ENCODE measurements around the gene TOMM22.

Gene TOMM22

DNA sequence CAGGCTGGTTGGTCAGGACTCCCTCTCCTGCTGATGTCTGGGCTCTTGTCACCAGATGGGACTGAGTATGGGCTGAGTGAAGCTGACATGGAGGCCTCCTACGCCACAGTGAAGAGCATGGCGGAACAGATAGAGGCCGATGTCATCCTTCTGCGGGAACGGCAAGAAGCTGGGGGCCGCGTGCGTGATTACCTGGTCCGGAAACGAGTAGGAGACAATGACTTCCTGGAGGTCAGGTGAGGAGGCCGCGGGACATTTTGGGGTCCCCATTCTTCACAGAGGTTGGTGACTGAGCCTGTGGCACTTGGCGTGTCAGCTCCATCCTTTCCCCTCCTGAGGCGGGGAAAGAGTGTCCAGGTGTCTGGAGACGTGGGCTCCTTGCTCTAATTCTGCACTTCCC is 34.1 kb downstream of the TOMM22 start:
- no peak for FAIRE-seq

GRCh38 chr22:38716271-38716670 is 34.5 kb downstream of the TOMM22 start:
- FAIRE-seq: no peak

DNA sequence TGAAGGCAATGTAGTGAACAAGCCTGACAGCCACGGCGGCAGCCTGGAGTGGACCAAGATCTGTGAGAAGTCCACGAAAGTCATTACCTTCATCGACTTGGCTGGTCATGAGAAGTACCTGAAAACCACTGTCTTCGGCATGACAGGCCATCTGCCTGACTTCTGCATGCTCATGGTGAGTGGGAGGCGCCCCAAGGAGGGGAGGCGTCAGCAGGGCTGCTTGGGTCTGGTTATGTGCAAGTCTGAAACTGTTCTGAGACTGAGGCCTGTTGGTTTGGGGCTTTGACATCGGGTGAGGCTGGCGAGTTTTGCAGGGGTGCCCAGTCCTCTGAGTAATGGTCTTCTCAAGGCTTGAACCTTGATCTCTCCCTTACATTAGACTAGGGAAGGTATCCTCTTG is 35.1 kb downstream of the TOMM22 start:
- FAIRE-seq: no peak

GRCh38 chr22:38717244-38717643 is 35.5 kb downstream of the TOMM22 start:
- no peak for FAIRE-seq

DNA sequence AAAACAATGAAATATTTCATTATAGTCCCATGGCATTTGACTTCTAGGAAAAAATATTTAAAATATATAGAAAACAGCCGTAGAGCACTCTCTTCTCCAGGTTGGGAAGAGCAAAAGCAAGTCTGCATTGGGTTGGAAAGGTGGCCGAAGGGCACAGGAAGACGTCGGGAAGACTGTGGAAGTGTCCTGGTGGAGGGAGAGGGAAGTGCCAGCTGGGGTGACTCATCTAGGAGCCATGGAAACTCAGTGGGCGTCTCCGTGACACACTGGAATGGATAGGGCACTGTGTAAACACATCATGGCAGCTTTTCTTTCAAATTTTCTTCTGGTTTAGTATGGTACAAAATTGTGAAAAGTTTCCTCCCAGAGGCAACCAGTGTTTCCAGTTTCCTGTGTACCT is 36.7 kb downstream of the TOMM22 start:
- FAIRE-seq: no peak

GRCh38 chr22:38719196-38719595 is 37.4 kb downstream of the TOMM22 start:
- no peak for FAIRE-seq

- no peak for FAIRE-seq
These were observed 38.6 kb downstream of the TOMM22 start for GRCh38 chr22:38720350-38720749.

- FAIRE-seq: no peak
These were observed 39.8 kb downstream of the TOMM22 start for GRCh38 chr22:38721551-38721950.

GRCh38 chr22:38724176-38724575 is 42.4 kb downstream of the TOMM22 start:
- no peak for FAIRE-seq

GRCh38 chr22:38724926-38725571 is 43.3 kb downstream of the TOMM22 start:
- FAIRE-seq: no peak

- no peak for FAIRE-seq
These were observed 44.3 kb downstream of the TOMM22 start for GRCh38 chr22:38725900-38726655.

DNA sequence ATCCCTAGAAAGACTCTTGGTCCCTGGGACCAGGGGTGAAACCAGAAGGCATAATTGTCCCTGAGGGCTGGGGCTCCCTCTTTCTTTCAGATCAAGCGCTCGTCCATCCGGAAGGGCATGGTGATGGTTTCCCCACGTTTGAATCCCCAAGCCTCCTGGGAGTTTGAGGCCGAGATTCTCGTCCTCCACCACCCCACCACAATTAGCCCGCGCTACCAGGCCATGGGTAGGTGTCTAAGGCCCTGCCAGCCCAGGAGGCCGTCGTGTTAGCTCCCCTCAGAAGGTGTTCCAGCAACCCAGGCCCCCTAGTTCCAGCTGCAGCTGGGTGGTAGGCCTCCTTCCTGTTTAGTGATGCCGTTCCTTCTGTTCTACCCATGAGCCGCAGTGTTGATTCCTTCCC is 45.4 kb downstream of the TOMM22 start:
- FAIRE-seq: no peak

GRCh38 chr22:38727530-38728451 is 46.0 kb downstream of the TOMM22 start:
- no peak for FAIRE-seq

- no peak for FAIRE-seq
These were observed 47.4 kb downstream of the TOMM22 start for GRCh38 chr22:38728871-38729796.

DNA sequence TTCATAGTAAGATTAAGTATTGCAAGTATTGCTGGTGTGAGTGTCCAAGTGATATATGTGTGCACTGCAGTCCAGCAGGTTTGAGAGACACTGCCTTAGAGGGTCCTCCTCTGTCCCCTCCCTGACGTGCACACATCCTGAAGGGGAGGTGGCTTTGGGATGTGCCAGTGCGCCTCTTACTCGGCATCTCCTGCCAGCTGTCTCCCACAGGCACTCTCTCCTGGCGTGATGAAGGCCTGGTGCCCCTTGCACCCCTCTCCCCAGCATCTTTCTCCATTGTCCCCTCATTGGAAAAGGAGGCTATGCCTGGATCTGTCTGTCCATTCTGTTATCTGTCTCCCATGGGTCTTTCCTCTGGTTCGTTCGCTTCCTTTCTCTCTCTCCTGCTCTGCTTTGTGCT is 48.2 kb downstream of the TOMM22 start:
- FAIRE-seq: no peak

GRCh38 chr22:38730411-38730871 is 48.7 kb downstream of the TOMM22 start:
- FAIRE-seq: no peak

- FAIRE-seq: no peak
These were observed 50.0 kb downstream of the TOMM22 start for GRCh38 chr22:38731703-38732161.

DNA sequence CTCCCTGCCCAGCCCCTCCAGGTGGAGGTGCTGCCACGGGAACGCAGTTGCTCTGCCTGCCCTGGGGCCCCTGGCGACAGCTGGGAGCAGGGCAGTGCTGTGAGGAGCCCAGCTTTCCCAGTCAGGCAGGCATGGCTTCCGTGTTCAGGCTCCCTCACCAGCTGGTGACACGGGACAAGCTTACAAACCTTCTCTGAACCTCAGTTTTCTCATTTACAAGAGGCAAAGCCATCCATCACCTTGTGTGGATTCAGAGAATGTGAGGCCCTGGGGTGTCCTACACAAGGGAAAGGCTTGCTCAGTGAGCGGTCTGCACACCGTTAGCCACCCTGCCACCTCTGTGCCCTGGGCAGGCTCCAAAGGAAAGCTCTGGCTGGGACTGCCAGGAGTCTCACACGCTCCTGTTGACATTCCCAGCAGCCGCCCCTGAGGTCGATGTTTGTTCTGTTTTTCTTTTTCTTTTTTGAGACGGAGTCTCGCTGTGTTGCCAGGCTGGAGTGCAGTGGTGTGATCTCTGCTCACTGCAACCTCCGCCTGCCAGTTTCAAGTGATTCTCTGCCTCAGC is 50.6 kb downstream of the TOMM22 start:
- FAIRE-seq: no peak

- FAIRE-seq: no peak
These were observed 51.6 kb downstream of the TOMM22 start for GRCh38 chr22:38733329-38733723.

DNA sequence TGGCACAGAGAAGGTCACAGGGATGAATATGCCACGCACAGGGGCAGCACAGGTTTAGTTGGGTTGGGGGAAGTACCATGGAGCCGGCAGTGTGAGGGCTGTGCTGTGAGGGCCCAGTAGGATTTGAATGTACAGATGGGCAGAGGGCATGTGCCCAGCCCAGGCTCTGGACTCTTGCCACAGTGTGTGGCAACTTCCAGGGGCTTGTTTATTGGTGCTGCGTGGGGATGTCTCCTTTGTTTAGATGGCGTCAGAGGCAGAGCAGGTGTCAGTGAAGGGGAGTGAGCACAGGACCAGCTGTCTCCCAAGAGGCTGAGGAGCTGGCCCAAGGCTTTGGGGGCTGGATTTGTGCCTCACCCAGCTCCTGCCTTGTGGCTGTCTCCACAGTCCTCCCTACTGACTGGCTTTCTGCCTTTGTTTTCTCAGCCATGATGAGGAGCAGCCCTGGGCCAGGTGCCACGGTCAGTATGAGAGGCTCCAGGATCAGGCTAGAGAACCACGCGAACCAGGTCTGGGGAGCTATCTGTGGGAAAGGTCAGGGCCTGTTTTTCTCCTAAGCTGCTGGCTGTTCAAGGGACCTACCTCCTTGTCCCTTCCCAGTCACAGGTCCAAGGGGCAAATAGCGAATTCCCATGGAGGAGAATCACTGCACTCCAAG is 52.1 kb downstream of the TOMM22 start:
- no peak for FAIRE-seq

DNA sequence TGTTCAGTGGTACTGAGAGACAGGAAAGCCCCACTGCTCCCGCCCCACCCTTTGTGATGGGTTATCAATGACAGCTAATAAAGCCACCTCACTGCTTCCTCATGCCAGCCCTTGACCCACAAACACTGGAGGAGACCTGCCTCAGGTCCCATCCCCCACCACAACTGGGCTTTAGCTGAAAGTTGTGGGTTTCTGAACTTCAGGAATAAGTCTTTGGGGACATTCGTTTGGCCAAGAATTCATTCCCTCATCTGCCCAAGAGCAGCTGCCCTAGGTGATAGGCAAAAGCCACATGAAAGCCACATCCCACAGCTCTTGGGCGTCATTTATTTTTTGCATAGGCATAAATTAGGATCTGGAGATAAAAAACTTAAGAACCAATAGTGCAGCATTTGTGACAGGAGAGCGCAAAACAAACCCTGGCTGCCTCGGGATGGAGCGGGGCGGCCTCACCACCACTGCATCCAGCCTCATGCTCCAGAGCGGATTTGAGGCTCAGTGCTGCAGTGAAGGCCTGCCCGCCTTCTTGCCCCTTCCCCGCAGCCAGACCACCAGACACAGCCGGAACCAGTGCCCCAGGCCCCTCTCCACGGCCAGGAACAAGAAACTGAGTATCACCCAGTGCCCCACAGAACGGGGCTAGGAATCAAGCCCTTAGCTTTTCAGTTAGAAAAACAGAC is 52.8 kb downstream of the TOMM22 start:
- no peak for FAIRE-seq
